Keratinocyte (primary cell): ENCODE measurements around the gene RFPL2.

Experiments
- CTCF ChIP-seq, 3 experiments: IDR thresholded peaks in 1 of 3; conservative IDR thresholded peaks in 1 of 3; optimal IDR thresholded peaks in 1 of 3; 2 replicates in 2 of 3; 3 replicates in 1 of 3; pipeline versions ENCODE3 to v1.5.1; 2011; ENCODE audit warnings: low read length in 3 of 3, mild to moderate bottlenecking in 3 of 3, moderate library complexity in 2 of 3, control low read depth in 1 of 3, inconsistent platforms in 1 of 3; ENCODE audit not compliant: insufficient read depth in 2 of 3; ENCODE audit errors: extremely low read depth in 1 of 3
- EZH2 ChIP-seq: IDR thresholded peaks from one replicate; pipeline ENCODE4 v1.6.1; 2012; ENCODE audit warnings: inconsistent platforms, mild to moderate bottlenecking, low read length, moderate library complexity

- TF ChIP-seq CTCF (optimal IDR thresholded peaks at IDR 0.05 in 1 of 3, IDR thresholded peaks at IDR 0.05 in 1 of 3, conservative IDR thresholded peaks at IDR 0.05 in 1 of 3; ENCODE audit: extremely low read depth in 1 of 3, insufficient read depth in 2 of 3, low read length in 3 of 3) (no peak), EZH2 (no peak)
Measured at GRCh38 chr22:32208681-32209080, 3.8 kb upstream of the RFPL2 start.
